ENCODE data around the gene ATP8A1.

Gene ATP8A1

GRCh38 chr4:42573249-42573648 is 83.7 kb downstream of the ATP8A1 start:
- no peaks in the 10 kb centered on the region for H3K27me3 ChIP-seq (ENCODE audit: insufficient read depth, insufficient read length)
- no peaks in the 10 kb centered on the region for H3K36me3 ChIP-seq (ENCODE audit: insufficient read depth, insufficient read length, low read length)
- DNase-seq (ENCODE audit: low read depth, low spot score), result no peak
- no peak overlapping the region for H3K4me3 ChIP-seq (ENCODE audit: insufficient read length, low read depth)
- no peaks in the 10 kb centered on the region for H3K9me3 ChIP-seq (ENCODE audit: insufficient read depth, low read length)
- no peak for TF ChIP-seq ZNF274 (IDR thresholded peaks at IDR 0.05; ENCODE audit: low read depth, low read length)
- no peak for TF ChIP-seq SUZ12 (IDR thresholded peaks at IDR 0.05; ENCODE audit: extremely low read depth, insufficient read depth, insufficient read length)
- no peak for TF ChIP-seq YY1 (IDR thresholded peaks at IDR 0.05; ENCODE audit: insufficient read depth, insufficient read length)
- H3K4me1 ChIP-seq (ENCODE audit: insufficient read depth, insufficient read length), result no peaks in the 10 kb centered on the region
- H3K9ac ChIP-seq (ENCODE audit: insufficient read length, low read depth), result no peak overlapping the region

GRCh38 chr4:42570221-42570620 is 86.7 kb downstream of the ATP8A1 start:
- no peaks in the 10 kb centered on the region for H3K36me3 ChIP-seq (ENCODE audit: insufficient read depth, insufficient read length, low read length)
- no peak overlapping the region for H3K4me3 ChIP-seq (ENCODE audit: insufficient read length, low read depth)
- no peak overlapping the region for H3K9ac ChIP-seq (ENCODE audit: insufficient read length, low read depth)
- no peak for DNase-seq (ENCODE audit: low read depth, low spot score)
- no peaks in the 10 kb centered on the region for H3K27me3 ChIP-seq (ENCODE audit: insufficient read depth, insufficient read length)
- TF ChIP-seq ZNF274 (IDR thresholded peaks at IDR 0.05; ENCODE audit: low read depth, low read length), result no peak
- TF ChIP-seq SUZ12 (IDR thresholded peaks at IDR 0.05; ENCODE audit: extremely low read depth, insufficient read depth, insufficient read length), result no peak
- TF ChIP-seq YY1 (IDR thresholded peaks at IDR 0.05; ENCODE audit: insufficient read depth, insufficient read length), result no peak
- H3K9me3 ChIP-seq (ENCODE audit: insufficient read depth, low read length), result no peaks in the 10 kb centered on the region
- H3K4me1 ChIP-seq (ENCODE audit: insufficient read depth, insufficient read length), result no peaks in the 10 kb centered on the region

GRCh38 chr4:42568610-42569207 is 88.2 kb downstream of the ATP8A1 start:
- TF ChIP-seq SUZ12 (IDR thresholded peaks at IDR 0.05; ENCODE audit: extremely low read depth, insufficient read depth, insufficient read length) (no peak), YY1 (IDR thresholded peaks at IDR 0.05; ENCODE audit: insufficient read depth, insufficient read length) (no peak), ZNF274 (IDR thresholded peaks at IDR 0.05; ENCODE audit: low read depth, low read length) (no peak)
- Histone ChIP-seq H3K9me3 (ENCODE audit: insufficient read depth, low read length) (no peaks in the 10 kb centered on the region), H3K27me3 (ENCODE audit: insufficient read depth, insufficient read length) (no peaks in the 10 kb centered on the region), H3K4me1 (ENCODE audit: insufficient read depth, insufficient read length) (no peaks in the 10 kb centered on the region), H3K4me3 (ENCODE audit: insufficient read length, low read depth) (no peak overlapping the region), H3K9ac (ENCODE audit: insufficient read length, low read depth) (no peak overlapping the region), H3K36me3 (ENCODE audit: insufficient read depth, insufficient read length, low read length) (no peaks in the 10 kb centered on the region)
- peak; percentile 36 for DNase-seq (ENCODE audit: low read depth, low spot score)

- TF ChIP-seq SUZ12 (IDR thresholded peaks at IDR 0.05; ENCODE audit: extremely low read depth, insufficient read depth, insufficient read length) (no peak), ZNF274 (IDR thresholded peaks at IDR 0.05; ENCODE audit: low read depth, low read length) (no peak), YY1 (IDR thresholded peaks at IDR 0.05; ENCODE audit: insufficient read depth, insufficient read length) (no peak)
- no peak overlapping the region for H3K4me3 ChIP-seq (ENCODE audit: insufficient read length, low read depth)
- no peak overlapping the region for H3K9ac ChIP-seq (ENCODE audit: insufficient read length, low read depth)
- no peaks in the 10 kb centered on the region for H3K4me1 ChIP-seq (ENCODE audit: insufficient read depth, insufficient read length)
- H3K27me3 ChIP-seq (ENCODE audit: insufficient read depth, insufficient read length), result no peaks in the 10 kb centered on the region
- no peaks in the 10 kb centered on the region for H3K9me3 ChIP-seq (ENCODE audit: insufficient read depth, low read length)
- no peaks in the 10 kb centered on the region for H3K36me3 ChIP-seq (ENCODE audit: insufficient read depth, insufficient read length, low read length)
- DNase-seq (ENCODE audit: low read depth, low spot score), result no peak
Measured at GRCh38 chr4:42566835-42567234, 90.1 kb downstream of the ATP8A1 start.

GRCh38 chr4:42562016-42562415 is 94.9 kb downstream of the ATP8A1 start:
- Histone ChIP-seq H3K4me1 (ENCODE audit: insufficient read depth, insufficient read length) (no peaks in the 10 kb centered on the region), H3K36me3 (ENCODE audit: insufficient read depth, insufficient read length, low read length) (no peaks in the 10 kb centered on the region), H3K9ac (ENCODE audit: insufficient read length, low read depth) (no peak overlapping the region), H3K27me3 (ENCODE audit: insufficient read depth, insufficient read length) (no peaks in the 10 kb centered on the region), H3K9me3 (ENCODE audit: insufficient read depth, low read length) (no peaks in the 10 kb centered on the region), H3K4me3 (ENCODE audit: insufficient read length, low read depth) (no peak overlapping the region)
- DNase-seq (ENCODE audit: low read depth, low spot score), result no peak
- no peak for TF ChIP-seq ZNF274 (IDR thresholded peaks at IDR 0.05; ENCODE audit: low read depth, low read length)
- no peak for TF ChIP-seq SUZ12 (IDR thresholded peaks at IDR 0.05; ENCODE audit: extremely low read depth, insufficient read depth, insufficient read length)
- no peak for TF ChIP-seq YY1 (IDR thresholded peaks at IDR 0.05; ENCODE audit: insufficient read depth, insufficient read length)

- H3K36me3 ChIP-seq (ENCODE audit: insufficient read depth, insufficient read length, low read length), result no peaks in the 10 kb centered on the region
- H3K4me1 ChIP-seq (ENCODE audit: insufficient read depth, insufficient read length), result no peaks in the 10 kb centered on the region
- no peaks in the 10 kb centered on the region for H3K9me3 ChIP-seq (ENCODE audit: insufficient read depth, low read length)
- DNase-seq (ENCODE audit: low read depth, low spot score), result no peak
- no peaks in the 10 kb centered on the region for H3K27me3 ChIP-seq (ENCODE audit: insufficient read depth, insufficient read length)
- H3K9ac ChIP-seq (ENCODE audit: insufficient read length, low read depth), result no peak overlapping the region
- no peak for TF ChIP-seq YY1 (IDR thresholded peaks at IDR 0.05; ENCODE audit: insufficient read depth, insufficient read length)
- TF ChIP-seq ZNF274 (IDR thresholded peaks at IDR 0.05; ENCODE audit: low read depth, low read length), result no peak
- TF ChIP-seq SUZ12 (IDR thresholded peaks at IDR 0.05; ENCODE audit: extremely low read depth, insufficient read depth, insufficient read length), result no peak
- no peak overlapping the region for H3K4me3 ChIP-seq (ENCODE audit: insufficient read length, low read depth)
Measured at GRCh38 chr4:42561031-42561430, 95.9 kb downstream of the ATP8A1 start.

- Histone ChIP-seq H3K27me3 (ENCODE audit: insufficient read depth, insufficient read length) (no peaks in the 10 kb centered on the region), H3K9me3 (ENCODE audit: insufficient read depth, low read length) (no peaks in the 10 kb centered on the region), H3K4me3 (ENCODE audit: insufficient read length, low read depth) (no peak overlapping the region), H3K4me1 (ENCODE audit: insufficient read depth, insufficient read length) (no peaks in the 10 kb centered on the region), H3K9ac (ENCODE audit: insufficient read length, low read depth) (no peak overlapping the region), H3K36me3 (ENCODE audit: insufficient read depth, insufficient read length, low read length) (no peaks in the 10 kb centered on the region)
- TF ChIP-seq ZNF274 (IDR thresholded peaks at IDR 0.05; ENCODE audit: low read depth, low read length) (no peak), YY1 (IDR thresholded peaks at IDR 0.05; ENCODE audit: insufficient read depth, insufficient read length) (no peak), SUZ12 (IDR thresholded peaks at IDR 0.05; ENCODE audit: extremely low read depth, insufficient read depth, insufficient read length) (no peak)
- no peak for DNase-seq (ENCODE audit: low read depth, low spot score)
Measured at GRCh38 chr4:42560467-42560861, 96.4 kb downstream of the ATP8A1 start.

All from NT2/D1 (cell line).